Measurements from ENCODE around the gene CLEC16A.
A peak's percentile ranks its signal among the peaks of the same experiment; 100 is the strongest.

The CLEC16A gene

DNA sequence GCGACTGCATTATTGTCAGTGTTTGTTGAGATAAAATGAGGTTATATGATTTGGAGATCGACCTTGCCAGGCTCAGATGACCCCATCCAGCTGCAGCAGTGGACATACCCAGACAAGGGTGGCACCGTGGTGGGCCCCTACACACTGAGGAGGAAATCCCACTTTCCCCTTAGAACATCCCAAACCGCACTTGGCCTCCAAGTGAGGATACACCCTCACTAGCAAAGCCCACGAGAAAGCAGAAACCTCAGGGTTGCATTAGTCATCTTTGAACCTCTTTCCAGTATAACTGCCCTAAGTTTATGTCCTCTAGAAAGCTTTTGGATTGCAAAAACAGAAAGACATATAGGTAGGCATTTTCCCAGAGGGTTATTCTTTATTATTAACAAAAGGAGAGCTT lies 101.5 kb downstream of the CLEC16A start:
- Mint-ChIP-seq H3K4me1 (ENCODE audit: low read depth) (peaks cover 45% of the 10 kb centered on the region), H3K27me3 (no peaks in the 10 kb centered on the region), H3K9me3 (no peaks in the 10 kb centered on the region), H3K36me3 (ENCODE audit: low read depth) (peaks cover 94% of the 10 kb centered on the region), H3K27ac (no peak overlapping the region), H3K4me3 (no peak overlapping the region)
- no peak for DNase-seq

DNA sequence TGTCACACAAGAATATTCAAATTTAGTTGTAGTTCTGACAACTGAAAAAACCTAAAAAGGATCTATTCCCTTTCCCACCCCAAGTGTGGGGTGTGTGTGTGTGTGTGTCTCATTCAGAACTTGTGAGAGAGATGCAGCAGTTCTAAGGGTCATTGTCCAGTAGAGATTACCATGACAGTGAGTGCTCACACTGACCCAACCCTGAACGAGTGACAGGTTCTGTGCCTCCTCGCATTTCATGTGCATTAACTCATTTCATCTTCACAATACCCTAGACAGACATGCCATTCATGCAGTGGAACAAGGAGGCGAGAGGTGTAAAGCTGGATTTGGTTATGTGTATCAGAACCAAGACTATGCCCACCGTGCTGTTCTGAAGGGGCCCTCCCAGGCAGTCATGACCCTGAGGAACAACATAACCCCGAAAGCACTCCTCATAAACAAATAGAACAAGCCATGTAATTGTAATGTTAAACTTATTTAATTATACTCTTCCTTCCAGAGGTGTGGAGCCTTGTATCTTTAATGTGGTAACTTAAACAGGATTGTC lies 102.1 kb downstream of the CLEC16A start:
- H3K4me1 Mint-ChIP-seq (ENCODE audit: low read depth) = peaks cover 52% of the 10 kb centered on the region
- no peak overlapping the region for H3K4me3 Mint-ChIP-seq
- H3K27me3 Mint-ChIP-seq = no peaks in the 10 kb centered on the region
- H3K36me3 Mint-ChIP-seq (ENCODE audit: low read depth) = peaks cover 93% of the 10 kb centered on the region
- no peaks in the 10 kb centered on the region for H3K9me3 Mint-ChIP-seq
- no peak for DNase-seq
- peak overlapping the region; percentile 71 for H3K27ac Mint-ChIP-seq

DNA sequence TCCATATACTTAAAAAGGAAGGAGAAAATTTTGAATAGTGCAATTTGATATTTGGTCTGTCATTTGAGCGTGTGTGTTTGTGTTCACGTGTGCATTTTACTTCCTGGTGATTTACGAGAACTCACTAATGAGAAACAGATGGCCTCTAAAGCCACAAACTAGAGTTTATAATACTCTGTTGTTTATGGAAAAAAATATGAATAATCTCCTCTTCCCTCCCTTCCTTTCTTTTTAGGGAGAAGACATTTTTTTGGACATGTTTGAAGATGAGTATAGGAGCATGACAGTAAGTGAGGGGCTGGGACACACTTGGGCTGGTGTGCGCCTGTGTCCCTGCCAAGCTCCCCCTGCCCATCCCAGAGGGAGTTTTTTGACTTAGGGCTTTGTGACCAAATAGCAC lies 102.7 kb downstream of the CLEC16A start:
- H3K27me3 Mint-ChIP-seq = no peaks in the 10 kb centered on the region
- no peak for DNase-seq
- peaks cover 92% of the 10 kb centered on the region for H3K36me3 Mint-ChIP-seq (ENCODE audit: low read depth)
- no peak overlapping the region for H3K4me3 Mint-ChIP-seq
- H3K27ac Mint-ChIP-seq = peak overlapping the region; percentile 76
- H3K4me1 Mint-ChIP-seq (ENCODE audit: low read depth) = peaks cover 58% of the 10 kb centered on the region
- no peaks in the 10 kb centered on the region for H3K9me3 Mint-ChIP-seq

DNA sequence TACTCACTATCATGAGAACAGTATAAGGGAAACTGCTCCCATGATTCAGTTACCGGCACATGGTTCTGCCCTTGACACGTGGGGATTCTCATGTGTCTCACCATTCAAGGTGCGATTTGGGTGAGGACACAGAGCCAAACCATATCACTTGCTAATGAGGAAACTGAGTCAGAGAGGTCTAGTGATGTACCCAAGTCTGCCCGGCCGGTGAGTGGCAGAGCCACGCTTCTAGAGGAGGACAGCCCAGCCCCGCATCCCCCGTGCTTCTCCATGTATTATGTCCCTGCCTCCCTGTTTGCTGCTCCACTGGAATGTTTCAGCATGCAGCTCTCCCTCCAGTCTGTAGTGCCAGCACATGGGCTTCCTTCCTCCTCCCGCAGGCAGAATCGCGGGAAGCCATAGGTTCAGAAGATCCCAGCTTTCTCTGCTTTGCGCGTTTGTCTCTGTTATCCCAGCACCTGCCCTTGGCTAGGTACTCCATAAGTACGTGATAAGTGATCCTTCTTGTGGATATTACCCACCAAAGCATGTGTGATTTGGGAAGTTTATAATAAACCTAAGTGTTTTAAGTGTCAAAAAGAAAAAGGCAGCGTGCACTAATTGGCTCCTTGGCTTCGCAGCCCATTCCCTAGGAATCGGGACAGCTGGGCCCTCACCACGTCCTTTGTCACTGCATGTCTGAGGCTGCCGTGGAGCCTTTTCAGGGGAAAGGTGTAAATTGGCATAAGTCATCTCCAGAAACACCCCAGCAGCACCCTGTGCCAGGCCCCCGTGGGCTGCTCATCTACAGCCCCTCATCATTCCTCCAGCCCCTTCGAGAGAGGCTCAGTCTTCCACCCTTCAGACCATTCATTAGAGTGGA lies 103.8 kb downstream of the CLEC16A start:
- no peak for DNase-seq
- Mint-ChIP-seq H3K4me1 (ENCODE audit: low read depth) (peaks cover 69% of the 10 kb centered on the region), H3K27ac (peak overlapping the region; percentile 76), H3K27me3 (no peaks in the 10 kb centered on the region), H3K4me3 (no peak overlapping the region), H3K9me3 (no peaks in the 10 kb centered on the region), H3K36me3 (ENCODE audit: low read depth) (peaks cover 95% of the 10 kb centered on the region)

DNA sequence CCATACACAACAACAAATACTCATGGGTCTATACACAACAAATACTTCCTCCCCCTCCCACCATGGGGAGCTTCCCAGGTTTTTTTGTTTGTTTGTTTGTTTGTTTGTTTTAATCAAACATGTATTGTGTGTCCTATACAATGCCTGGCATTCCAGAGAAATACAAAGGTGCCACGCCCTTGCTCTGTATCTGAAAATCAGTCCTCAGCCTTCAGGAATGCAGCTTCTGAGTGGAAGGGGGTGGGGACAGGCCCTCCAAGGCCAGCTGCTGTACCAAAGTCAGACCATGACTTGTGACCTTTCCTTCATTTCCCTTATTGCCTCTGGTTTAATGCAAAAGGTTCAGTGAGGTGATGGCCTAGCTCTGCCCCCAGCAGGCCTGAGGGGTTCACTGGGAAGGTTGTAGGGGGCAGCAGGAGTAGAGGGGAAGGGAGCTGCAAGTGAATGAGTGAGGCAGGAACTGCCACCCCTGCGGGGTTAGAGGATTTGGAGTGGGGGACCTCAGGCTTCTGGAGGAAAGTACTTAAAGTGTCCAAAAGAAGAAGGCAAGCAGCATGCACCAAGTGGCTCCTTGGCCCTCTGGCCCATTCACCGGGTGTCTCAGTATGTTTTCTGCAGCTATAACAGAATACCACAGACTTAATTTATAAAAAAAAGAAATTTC lies 105.2 kb downstream of the CLEC16A start:
- peaks cover 95% of the 10 kb centered on the region for H3K36me3 Mint-ChIP-seq (ENCODE audit: low read depth)
- H3K4me1 Mint-ChIP-seq (ENCODE audit: low read depth) = peaks cover 79% of the 10 kb centered on the region
- no peaks in the 10 kb centered on the region for H3K27me3 Mint-ChIP-seq
- no peaks in the 10 kb centered on the region for H3K9me3 Mint-ChIP-seq
- H3K27ac Mint-ChIP-seq = peak overlapping the region; percentile 96
- H3K4me3 Mint-ChIP-seq = no peak overlapping the region
- no peak for DNase-seq

DNA sequence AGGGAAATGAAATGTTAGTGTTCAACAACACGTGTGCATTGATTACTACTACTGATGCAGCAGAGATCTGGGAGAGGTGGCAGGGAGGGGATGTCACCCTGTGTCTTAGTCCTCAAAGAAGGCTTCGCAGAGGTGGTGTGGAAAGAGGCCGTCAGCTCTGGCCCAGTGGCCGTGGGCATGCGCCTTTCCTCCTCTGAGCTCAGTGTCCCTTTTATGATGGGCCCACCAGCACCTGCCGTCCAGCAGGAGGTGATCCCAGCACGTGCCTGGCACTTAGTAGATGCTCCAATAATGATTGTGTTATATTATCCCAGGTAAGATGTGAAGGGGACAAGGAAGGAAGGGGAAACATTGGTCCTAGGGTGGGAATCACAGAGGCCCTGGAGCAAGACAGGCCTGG lies 106.2 kb downstream of the CLEC16A start:
- Mint-ChIP-seq H3K4me3 (no peak overlapping the region), H3K36me3 (ENCODE audit: low read depth) (peaks cover 94% of the 10 kb centered on the region), H3K27ac (peak overlapping the region; percentile 96), H3K27me3 (no peaks in the 10 kb centered on the region), H3K9me3 (no peaks in the 10 kb centered on the region), H3K4me1 (ENCODE audit: low read depth) (peaks cover 87% of the 10 kb centered on the region)
- no peak for DNase-seq

DNA sequence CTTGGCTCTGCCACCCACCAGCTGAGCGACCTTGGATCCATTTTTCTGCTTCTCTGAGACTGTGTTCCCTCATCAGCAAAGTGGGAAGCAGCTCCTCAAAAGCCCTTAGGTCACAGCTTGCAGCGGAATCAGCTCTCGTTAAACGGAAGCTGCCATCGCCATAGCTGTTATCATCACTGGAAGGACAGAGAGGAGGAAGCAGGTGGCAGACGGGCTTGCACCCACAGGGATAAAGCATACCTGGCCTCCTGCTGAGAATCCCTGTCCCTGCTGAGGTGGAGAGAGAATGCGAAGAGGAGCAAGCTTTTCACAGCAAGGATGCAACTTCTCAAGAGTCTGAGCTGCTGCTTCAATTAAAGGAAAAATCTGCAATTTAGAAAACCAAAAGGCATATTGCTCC lies 106.6 kb downstream of the CLEC16A start:
- peaks cover 94% of the 10 kb centered on the region for H3K36me3 Mint-ChIP-seq (ENCODE audit: low read depth)

DNA sequence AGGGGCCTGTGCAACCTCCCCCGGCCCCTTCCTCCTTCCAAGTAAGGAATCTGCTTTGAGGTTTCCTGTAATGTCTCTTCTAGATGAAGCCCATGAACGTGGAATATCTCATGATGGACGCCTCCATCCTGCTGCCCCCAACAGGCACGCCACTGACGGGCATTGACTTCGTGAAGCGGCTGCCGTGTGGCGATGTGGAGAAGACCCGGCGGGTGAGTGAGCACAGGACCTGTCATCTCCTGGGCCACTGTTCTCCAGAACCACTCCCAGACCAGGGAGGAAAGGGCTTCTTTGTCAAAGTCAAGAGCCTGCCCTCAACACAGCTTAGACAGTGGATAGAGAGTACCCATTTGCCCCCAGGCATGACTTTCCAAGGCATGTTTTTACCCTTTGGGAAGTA lies 107.1 kb downstream of the CLEC16A start:
- Mint-ChIP-seq H3K27me3 (no peaks in the 10 kb centered on the region), H3K4me1 (ENCODE audit: low read depth) (peaks cover 86% of the 10 kb centered on the region), H3K4me3 (peak overlapping the region; percentile 50), H3K27ac (peak overlapping the region; percentile 96), H3K9me3 (no peaks in the 10 kb centered on the region), H3K36me3 (ENCODE audit: low read depth) (peaks cover 94% of the 10 kb centered on the region)
- no peak for DNase-seq

More for the DNA sequence above, 106.6 kb downstream of the CLEC16A start:
- peaks cover 86% of the 10 kb centered on the region for H3K4me1 Mint-ChIP-seq (ENCODE audit: low read depth)
- H3K27ac Mint-ChIP-seq = peak overlapping the region; percentile 96
- H3K27me3 Mint-ChIP-seq = no peaks in the 10 kb centered on the region
- H3K9me3 Mint-ChIP-seq = no peaks in the 10 kb centered on the region
- no peak overlapping the region for H3K4me3 Mint-ChIP-seq
- DNase-seq = peak; percentile 31

DNA sequence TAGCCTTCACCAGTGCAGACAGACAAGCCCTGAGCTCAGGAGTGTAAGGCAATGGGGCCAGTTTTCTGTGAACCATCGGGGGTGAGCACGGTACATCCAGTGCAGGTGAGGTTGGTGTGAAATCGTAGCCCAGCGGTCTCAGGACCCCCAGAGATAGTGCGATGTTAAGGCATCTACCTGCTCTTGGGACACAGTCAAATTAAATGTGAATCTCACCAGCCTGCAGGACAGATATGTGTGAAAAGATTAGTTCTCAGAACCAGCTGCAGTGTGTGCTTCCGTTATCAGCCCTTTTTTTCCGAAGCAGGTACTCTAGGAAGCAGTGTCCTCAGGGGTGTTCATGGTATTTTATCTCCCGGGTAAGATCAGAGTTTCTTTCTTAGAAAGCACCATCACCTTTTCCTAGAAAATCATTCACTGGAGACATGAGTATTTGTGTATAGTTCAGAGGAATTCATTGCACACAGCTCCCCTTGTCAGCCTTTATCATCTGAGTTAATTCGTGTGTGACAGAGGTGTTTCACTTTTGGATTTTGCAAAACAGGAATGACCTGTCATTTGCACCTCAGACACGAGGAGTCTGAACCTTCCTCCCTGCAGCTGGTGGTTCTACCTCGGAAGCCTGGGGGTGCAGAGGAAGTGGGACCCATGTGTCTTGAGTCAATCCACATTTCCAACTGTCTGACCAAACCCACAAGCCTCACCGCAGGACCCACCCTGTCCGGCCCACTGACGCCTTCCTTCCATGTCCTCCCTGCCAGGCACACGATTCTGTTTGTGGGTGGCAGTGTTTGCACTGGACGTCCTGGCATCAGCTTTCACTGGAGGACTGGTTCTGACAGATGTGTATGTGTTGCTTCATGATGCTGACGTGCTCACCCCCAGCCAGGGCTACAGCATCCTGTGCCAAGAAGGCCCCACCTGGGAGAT lies 107.8 kb downstream of the CLEC16A start:
- Mint-ChIP-seq H3K4me1 (ENCODE audit: low read depth) (peaks cover 87% of the 10 kb centered on the region), H3K27ac (peak overlapping the region; percentile 96), H3K36me3 (ENCODE audit: low read depth) (peaks cover 94% of the 10 kb centered on the region), H3K27me3 (no peaks in the 10 kb centered on the region), H3K4me3 (peak overlapping the region; percentile 50), H3K9me3 (no peaks in the 10 kb centered on the region)
- peak; percentile 83 for DNase-seq

DNA sequence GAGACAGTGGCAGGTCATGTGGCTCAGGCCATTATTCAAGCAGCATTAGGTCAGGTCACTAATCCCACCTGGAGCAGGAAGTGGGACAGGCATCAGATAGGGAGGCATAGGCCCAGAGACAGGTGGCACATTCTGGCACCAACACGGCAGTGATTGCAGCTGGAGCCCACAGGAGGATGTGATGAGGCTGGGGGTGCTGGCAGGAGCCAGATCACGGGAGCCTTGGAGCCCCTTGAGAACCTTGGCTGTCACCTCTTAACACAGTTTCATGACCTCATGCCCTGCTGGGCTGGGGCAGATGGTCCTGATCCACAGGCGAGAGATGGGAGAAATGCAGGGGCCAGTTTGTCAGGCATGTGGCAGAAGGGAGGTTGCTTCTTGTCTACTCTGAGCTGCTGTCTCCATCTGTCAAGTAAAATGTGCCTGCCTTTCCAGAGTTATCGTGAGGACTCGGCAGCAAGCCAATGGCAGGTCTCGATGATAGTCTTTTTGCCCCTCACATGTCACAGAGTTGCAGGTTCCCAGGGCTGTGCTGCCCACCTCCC lies 109.6 kb downstream of the CLEC16A start:
- peak; percentile 31 for DNase-seq
- Mint-ChIP-seq H3K27ac (peak overlapping the region; percentile 96), H3K4me3 (no peak overlapping the region), H3K9me3 (no peaks in the 10 kb centered on the region), H3K4me1 (ENCODE audit: low read depth) (peaks cover 70% of the 10 kb centered on the region), H3K36me3 (ENCODE audit: low read depth) (peaks cover 90% of the 10 kb centered on the region), H3K27me3 (no peaks in the 10 kb centered on the region)

DNA sequence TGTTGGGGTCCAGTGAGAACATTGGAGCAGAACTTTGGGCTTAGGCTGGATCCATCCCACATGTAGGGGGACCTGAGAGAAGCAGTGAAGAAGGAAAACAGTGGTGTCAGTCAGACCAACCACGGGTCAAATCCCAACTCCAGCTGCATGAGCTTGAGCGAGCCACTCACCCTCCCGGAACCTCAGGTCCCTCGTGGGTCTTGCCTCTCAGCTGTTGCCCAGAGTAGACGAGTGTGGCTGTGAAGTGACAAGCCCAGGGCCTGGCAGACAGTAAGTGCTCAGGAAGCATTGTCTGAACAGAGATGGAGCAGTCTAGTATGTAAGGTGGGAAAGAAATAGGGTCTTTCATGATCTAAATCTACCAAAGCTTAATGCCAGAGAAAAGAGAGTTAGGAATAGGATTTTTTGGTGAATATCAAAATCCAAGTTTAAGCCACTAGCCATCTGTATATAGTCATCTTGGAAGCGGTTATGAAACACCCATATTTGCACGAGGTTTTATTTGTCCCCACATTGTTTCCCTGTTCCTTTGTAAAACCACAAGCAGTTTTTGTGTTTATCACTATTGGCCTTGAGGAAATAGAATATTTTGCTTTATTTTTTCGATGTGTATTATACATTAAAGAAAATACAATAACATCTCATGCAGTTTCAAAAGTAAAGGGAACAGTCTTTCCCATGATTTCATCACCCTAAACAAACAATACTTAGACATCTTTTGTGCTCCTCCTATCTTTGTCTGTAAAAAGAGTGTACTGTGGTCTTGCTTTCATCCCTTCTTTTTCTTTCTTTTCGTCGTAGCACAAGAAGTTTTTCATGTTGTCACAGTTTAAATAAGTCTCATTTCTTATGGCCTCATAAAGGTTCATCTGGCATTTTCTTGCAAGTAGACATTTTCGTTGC lies 112.0 kb downstream of the CLEC16A start:
- H3K27ac Mint-ChIP-seq = peak overlapping the region; percentile 5
- no peak for DNase-seq
- H3K4me3 Mint-ChIP-seq = no peak overlapping the region
- no peaks in the 10 kb centered on the region for H3K27me3 Mint-ChIP-seq
- H3K9me3 Mint-ChIP-seq = no peaks in the 10 kb centered on the region
- peaks cover 55% of the 10 kb centered on the region for H3K4me1 Mint-ChIP-seq (ENCODE audit: low read depth)
- H3K36me3 Mint-ChIP-seq (ENCODE audit: low read depth) = peaks cover 89% of the 10 kb centered on the region

DNA sequence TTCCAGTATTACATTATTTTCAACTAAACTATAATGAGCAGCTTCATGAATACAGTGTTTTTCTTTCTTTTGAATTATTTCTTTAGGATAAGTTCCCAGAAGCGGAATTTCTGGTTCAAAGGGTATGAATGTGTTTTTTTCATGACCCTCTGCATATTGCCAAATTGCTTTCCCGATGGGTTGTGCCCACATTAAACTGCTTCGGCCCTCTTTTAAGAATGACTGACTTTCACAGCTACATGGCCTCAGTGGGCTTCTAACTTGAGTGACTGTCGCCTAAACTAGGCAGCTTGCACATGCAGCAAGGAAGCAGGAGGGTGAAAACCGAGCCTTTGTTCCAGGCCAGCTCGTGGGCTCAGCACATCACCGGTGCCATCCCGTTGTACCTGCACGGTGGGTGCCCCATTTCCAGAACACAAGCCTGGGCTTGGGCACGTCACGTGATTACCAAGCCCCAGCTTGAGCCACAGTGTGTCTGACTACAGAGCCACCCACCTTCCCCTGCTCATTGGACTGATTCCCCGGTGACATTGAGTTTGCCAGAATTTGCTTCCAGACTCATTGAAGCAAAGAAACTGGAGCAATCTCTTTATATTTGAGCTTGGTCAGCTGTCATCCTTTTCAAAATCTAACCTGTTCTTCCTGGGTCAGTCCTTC lies 112.8 kb downstream of the CLEC16A start:
- H3K36me3 Mint-ChIP-seq (ENCODE audit: low read depth) = peaks cover 89% of the 10 kb centered on the region
- no peak overlapping the region for H3K4me3 Mint-ChIP-seq
- peaks cover 47% of the 10 kb centered on the region for H3K4me1 Mint-ChIP-seq (ENCODE audit: low read depth)
- H3K27ac Mint-ChIP-seq = no peak overlapping the region
- DNase-seq = no peak
- H3K9me3 Mint-ChIP-seq = no peaks in the 10 kb centered on the region
- H3K27me3 Mint-ChIP-seq = no peaks in the 10 kb centered on the region

All from activated T-cell treated with anti-CD3 and anti-CD28 coated beads, Interleukin-2, amount 50 U/mL, for 24 hours (primary cell).